ENCODE measurements around the gene GP5. TPM values are rescaled to one million over a fixed set of nuclear protein-coding genes. Genes with fewer than 3 reads are reported as not detected.

GP5 gene, protein sequence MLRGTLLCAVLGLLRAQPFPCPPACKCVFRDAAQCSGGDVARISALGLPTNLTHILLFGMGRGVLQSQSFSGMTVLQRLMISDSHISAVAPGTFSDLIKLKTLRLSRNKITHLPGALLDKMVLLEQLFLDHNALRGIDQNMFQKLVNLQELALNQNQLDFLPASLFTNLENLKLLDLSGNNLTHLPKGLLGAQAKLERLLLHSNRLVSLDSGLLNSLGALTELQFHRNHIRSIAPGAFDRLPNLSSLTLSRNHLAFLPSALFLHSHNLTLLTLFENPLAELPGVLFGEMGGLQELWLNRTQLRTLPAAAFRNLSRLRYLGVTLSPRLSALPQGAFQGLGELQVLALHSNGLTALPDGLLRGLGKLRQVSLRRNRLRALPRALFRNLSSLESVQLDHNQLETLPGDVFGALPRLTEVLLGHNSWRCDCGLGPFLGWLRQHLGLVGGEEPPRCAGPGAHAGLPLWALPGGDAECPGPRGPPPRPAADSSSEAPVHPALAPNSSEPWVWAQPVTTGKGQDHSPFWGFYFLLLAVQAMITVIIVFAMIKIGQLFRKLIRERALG
- 0.17 TPM in 1 of 2 replicates, not detected in the other for total RNA-seq

GRCh38 chr3:194399166-194399565 is at the start of gene GP5:
TSS of gene GP5 (minus strand) at chr3:194399266. CDS start at chr3:194398282, 984 bp downstream.

GRCh38 chr3:194369522-194370279 is 29.4 kb downstream of the GP5 start, which contains the start of gene LRRC15:
TSS of gene LRRC15 (minus strand) at chr3:194369743. CDS start at chr3:194361043, 8,700 bp downstream.

DNA sequence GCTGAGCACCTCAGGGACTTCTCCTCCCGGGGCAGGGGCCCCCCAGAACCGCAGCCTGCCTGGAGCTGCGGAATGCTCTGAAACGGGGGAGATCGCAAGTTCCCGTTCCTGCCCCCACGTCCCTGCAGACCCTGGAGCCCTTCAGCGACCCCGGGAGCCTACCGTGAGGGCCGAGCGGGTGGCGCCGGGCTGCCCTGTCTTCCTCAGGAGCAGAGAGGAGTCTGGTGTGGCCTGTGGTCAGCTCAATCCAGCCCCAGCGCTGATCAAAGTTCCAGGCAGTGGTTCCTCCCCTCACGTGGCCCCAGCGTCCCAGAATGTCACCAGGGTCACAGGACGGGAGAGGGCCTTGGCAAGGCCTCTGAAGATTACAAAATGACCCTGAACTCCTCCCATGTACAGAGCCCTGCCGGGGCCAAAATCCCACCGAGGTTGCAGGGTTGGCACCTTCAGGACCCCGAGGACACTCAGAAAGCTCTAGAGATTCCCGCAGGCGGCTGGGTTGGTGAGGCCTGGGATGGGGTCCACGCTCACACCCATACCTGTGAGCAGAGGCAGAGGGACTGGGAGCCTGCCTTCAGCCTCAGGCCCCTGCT is 47.9 kb downstream of the GP5 start, which contains the start of gene CPN2:
Gene CPN2, minus strand, starts transcription at position 249 of the 593 bp plus-strand sequence. CDS start 8,626 bp downstream, outside the sequence.

Other genes with a start within 250 kb of the GP5 start
- not detected in 2 replicates for gene CPN2, start 47.9 kb downstream of the GP5 start, total RNA-seq
- 0.73 and 1.7 TPM in 2 replicates for gene LRRC15, start 29.5 kb downstream of the GP5 start, total RNA-seq
- 292 and 419 TPM in 2 replicates for gene ATP13A3, start 87.7 kb upstream of the GP5 start, total RNA-seq
- 13.8 and 15.7 TPM in 2 replicates for gene TMEM44, start 234.2 kb upstream of the GP5 start, total RNA-seq

Measured in smooth muscle cell of trachea (primary cell).